Measurements from ENCODE around the gene RASSF3.

- TF ChIP-seq CTCF (IDR thresholded peaks at IDR 0.05; ENCODE audit: insufficient read depth, low read length) (no peak), POLR2AphosphoS5 (IDR thresholded peaks at IDR 0.05; ENCODE audit: low read depth) (no peak), GABPA (IDR thresholded peaks at IDR 0.05; ENCODE audit: low read depth) (no peak)
- TF ChIP-seq, protein P1, sequence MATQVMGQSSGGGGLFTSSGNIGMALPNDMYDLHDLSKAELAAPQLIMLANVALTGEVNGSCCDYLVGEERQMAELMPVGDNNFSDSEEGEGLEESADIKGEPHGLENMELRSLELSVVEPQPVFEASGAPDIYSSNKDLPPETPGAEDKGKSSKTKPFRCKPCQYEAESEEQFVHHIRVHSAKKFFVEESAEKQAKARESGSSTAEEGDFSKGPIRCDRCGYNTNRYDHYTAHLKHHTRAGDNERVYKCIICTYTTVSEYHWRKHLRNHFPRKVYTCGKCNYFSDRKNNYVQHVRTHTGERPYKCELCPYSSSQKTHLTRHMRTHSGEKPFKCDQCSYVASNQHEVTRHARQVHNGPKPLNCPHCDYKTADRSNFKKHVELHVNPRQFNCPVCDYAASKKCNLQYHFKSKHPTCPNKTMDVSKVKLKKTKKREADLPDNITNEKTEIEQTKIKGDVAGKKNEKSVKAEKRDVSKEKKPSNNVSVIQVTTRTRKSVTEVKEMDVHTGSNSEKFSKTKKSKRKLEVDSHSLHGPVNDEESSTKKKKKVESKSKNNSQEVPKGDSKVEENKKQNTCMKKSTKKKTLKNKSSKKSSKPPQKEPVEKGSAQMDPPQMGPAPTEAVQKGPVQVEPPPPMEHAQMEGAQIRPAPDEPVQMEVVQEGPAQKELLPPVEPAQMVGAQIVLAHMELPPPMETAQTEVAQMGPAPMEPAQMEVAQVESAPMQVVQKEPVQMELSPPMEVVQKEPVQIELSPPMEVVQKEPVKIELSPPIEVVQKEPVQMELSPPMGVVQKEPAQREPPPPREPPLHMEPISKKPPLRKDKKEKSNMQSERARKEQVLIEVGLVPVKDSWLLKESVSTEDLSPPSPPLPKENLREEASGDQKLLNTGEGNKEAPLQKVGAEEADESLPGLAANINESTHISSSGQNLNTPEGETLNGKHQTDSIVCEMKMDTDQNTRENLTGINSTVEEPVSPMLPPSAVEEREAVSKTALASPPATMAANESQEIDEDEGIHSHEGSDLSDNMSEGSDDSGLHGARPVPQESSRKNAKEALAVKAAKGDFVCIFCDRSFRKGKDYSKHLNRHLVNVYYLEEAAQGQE (IDR thresholded peaks at IDR 0.05; ENCODE audit: insufficient replicate concordance, low read depth) = no peak
Measured at GRCh38 chr12:64695550-64695949, 85.3 kb downstream of the RASSF3 start.

Data from HL-60 (cell line).